Choroid plexus epithelial cell (primary cell): ENCODE results near the gene SAMD11.
A peak's percentile ranks its signal among the peaks of the same experiment; 100 is the strongest.
"Not testable (repeated sequence)": the region's sequence is repeated elsewhere in the genome, so short reads cannot be mapped to it uniquely, and the experiment has no call there.

Experiments
- DNase-seq: peaks from one replicate; pipeline ENCODE4 v3.0.0-alpha.2; 2010; ENCODE audit warnings: low read depth
- H3K4me3 ChIP-seq: 2 replicates; pipeline ENCODE4 v1.5.1; 2011; ENCODE audit warnings: low read depth, mild to moderate bottlenecking, control low read depth, low read length, moderate library complexity
- TF ChIP-seq, protein P1 (sequence below): conservative IDR thresholded peaks from 2 replicates; pipeline ENCODE4 v1.5.1; 2011; ENCODE audit warnings: low read depth, mild to moderate bottlenecking, control low read depth, inconsistent platforms, low read length, moderate library complexity

Gene SAMD11

DNA sequence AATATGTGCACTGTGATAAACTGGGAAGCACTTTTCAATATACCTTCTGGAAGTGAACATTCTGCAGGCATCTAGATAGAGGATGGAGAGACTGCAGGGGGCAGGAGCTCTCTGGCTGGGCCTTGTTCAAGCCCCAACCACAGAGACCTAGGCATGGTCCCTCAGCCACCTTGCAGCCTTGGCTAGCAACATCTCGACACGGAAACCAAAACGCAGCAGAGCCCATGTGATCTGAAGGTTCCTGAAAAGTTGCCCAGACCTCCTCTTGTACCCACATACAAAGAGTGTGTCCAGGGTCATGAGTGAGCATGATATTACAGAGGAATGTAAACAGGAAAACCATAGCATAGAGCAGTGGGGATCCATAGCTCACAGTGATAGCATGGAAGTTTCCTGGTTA is 33.1 kb upstream of the SAMD11 start:
- H3K4me3 ChIP-seq, result no peak overlapping the region
- TF ChIP-seq, protein P1, sequence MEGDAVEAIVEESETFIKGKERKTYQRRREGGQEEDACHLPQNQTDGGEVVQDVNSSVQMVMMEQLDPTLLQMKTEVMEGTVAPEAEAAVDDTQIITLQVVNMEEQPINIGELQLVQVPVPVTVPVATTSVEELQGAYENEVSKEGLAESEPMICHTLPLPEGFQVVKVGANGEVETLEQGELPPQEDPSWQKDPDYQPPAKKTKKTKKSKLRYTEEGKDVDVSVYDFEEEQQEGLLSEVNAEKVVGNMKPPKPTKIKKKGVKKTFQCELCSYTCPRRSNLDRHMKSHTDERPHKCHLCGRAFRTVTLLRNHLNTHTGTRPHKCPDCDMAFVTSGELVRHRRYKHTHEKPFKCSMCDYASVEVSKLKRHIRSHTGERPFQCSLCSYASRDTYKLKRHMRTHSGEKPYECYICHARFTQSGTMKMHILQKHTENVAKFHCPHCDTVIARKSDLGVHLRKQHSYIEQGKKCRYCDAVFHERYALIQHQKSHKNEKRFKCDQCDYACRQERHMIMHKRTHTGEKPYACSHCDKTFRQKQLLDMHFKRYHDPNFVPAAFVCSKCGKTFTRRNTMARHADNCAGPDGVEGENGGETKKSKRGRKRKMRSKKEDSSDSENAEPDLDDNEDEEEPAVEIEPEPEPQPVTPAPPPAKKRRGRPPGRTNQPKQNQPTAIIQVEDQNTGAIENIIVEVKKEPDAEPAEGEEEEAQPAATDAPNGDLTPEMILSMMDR, result peak; percentile 12
- DNase-seq, result peak; percentile 41

DNA sequence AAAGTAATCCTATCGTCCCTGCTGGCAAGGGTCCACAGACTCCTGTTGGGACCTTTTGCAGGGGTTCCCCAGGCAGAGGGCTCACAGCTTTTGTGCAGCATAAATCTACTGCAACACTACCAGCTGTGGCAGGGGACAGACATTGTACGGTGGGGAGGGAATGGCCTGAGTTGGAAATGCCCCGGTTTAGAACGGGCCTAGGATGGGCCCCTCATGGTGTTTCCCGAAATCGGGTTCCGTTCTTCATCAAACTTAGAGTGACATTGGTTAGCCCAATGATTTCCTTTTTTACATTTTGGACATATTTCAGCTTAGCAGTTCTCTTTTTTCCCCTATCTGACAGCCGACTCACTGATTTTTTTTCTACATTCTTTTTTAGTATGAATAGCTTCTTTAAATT is 26.5 kb upstream of the SAMD11 start:
- DNase-seq, result no peak
- H3K4me3 ChIP-seq, result no peak overlapping the region
- TF ChIP-seq, protein P1, result no peak

DNA sequence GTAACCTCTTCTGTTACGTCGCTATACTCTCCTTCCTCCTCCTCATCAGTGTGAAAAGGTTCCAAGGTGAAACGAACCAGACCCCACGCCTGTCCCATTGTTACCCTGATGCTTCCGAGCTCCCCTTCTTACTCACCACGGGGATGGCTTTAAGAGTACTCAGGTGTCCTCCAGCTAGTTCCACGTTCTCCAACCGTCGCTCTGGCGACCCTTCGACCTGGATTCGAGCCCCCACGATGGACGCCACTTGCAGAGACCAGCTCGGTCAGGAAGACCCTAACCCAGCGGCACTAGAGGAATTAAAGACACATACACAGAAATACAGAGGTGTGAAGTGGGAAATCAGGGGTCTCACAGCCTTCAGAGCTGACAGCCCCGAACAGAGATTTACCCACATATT is 25.8 kb upstream of the SAMD11 start:
- not testable (repeated sequence) for H3K4me3 ChIP-seq, DNase-seq

DNA sequence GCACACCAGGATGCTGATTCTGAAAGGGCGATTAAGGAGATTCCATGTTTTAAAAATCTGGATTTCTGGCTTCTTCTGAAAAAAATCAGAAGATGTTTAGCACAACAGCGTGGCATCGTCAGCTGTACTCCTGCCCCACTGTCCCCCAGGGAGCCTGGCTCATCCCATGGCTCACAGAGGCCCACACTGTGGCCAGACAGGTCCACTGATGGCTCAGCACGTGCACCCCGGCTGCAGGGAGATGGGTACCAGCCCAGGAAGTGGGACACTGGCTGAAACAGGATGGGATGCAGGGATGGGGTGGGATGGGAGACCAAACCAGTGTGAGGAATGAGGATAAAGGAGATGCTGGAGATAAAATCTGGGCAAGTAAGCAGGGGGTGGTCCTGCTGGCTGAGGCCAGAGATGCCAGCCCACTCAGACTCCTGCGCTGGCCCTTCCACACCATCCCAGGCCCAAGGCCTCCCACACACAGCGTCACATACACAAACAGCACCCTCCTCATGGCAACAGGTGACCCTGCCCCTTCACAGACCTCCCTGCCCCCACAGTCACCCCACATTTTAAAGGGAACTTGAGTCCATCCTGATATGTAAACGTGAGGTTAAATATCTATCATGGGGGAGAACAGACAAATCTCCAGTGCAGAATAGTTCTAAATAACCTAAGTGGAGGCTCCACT is 23.9 kb upstream of the SAMD11 start:
- no peak overlapping the region for H3K4me3 ChIP-seq
- DNase-seq, result no peak
- TF ChIP-seq, protein P1, result no peak

DNA sequence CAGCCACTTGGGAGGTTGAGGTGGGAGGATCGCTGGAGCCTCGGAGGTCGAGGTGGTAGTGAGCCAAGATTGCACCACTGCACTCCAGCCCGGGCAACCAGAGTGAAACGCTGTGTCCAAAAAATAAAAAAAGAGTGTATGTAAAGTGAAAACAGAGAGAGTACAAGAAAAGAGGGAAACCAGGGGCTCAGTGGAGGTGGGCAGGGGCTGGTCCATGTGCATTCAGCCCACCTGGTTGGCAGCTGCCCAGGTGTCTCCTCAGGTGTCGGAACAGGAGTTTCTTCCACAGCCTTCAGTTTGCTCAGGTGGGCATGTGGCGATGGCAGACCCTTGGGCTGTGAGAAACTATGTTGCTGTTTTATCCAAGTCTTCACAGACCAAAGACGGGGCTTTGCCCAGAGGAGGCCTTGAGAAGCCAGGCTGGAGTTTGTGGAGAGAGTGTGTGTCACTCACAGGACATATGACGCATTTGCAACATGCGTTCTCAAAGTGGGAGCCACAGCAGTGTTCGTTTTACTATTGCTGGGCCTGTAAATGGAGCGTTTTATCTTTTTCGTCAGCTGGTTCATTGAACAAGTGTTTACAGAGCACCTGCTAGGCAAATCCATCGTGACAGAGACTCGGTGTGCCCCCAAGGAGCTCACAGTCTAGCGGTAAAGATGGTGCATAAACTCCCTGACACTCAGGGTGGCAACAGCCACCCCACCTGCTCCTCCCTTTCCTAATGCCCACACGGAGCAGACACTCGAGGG is 22.4 kb upstream of the SAMD11 start:
- no peak overlapping the region for H3K4me3 ChIP-seq
- TF ChIP-seq, protein P1, result no peak
- DNase-seq, result no peak

DNA sequence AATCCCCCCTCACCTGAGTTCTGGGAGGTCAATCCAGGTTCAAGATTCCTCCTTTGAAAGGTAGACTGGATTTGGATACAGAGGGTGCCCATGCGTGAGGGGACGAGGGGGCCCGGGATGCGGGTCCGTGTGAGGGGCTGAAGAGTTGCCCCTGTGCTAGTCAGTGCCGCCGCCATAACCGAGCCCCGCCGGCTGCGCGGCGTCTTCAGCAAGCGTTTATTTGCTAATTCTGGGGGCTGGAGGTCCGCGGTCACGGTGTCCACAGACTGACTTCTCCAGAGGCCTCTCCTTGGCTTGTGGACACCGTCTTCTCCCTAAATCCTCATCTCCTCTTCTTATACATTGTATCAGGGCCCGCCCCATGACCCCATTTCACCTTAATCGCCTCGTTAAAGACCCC is 20.9 kb upstream of the SAMD11 start:
- H3K4me3 ChIP-seq, result no peak overlapping the region
- DNase-seq, result no peak
- TF ChIP-seq, protein P1, result no peak

DNA sequence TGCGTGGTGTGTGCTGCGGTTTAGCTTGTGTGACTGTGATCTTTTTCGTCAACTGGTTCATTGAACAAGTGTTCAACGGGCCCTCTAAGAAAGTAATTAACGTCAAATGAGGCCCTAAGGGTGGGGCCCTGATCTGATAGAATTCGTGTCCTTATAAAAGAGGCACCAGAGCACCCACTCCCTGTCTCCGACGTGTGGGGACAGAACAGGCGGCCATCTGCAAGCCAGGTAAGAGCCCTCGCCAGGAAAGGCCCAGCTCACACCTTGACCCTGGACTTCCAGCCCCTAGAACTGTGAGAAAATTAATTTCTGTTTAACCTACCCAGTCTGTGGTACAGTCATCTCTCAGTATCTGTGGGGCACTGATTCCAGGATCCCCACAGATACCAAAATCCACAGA is 20.4 kb upstream of the SAMD11 start:
- TF ChIP-seq, protein P1, result no peak
- H3K4me3 ChIP-seq, result no peak overlapping the region

More for the DNA sequence above, 20.4 kb upstream of the SAMD11 start:
- DNase-seq, result no peak
